ENCODE measurements around the gene PCNX4. TPM values are rescaled to one million over a fixed set of nuclear protein-coding genes. Genes with fewer than 3 reads are reported as not detected.

The PCNX4 gene
- total RNA-seq, 1 donor from 2014 or later: 79.0 TPM

DNA sequence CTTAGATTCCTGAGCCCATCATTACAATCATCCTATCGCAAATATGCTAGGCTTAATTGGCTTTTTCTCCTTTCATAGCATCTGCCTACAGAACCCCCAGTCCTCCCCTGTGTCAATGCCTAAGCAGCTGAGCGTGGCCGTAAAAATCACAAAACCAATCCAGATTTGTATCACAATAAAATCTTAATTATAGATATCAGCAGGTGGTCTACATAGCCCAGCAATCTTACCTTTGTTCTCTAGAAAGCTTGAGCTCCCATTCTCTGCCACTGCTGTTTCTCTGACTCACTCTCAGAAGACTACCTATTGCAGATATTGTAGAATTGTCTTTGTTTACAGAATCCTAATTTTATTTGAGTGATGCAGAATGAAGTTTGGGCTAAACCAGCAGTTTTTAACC lies 119.4 kb downstream of the PCNX4 start:
- Mint-ChIP-seq H3K36me3 (no peaks in the 10 kb centered on the region), H3K27ac (no peak overlapping the region), H3K27me3 (ENCODE audit: low read depth) (peaks cover 15% of the 10 kb centered on the region), H3K9me3 (peaks cover 6% of the 10 kb centered on the region), H3K4me1 (no peaks in the 10 kb centered on the region), H3K4me3 (no peak overlapping the region)
- TF ChIP-seq, protein P1, sequence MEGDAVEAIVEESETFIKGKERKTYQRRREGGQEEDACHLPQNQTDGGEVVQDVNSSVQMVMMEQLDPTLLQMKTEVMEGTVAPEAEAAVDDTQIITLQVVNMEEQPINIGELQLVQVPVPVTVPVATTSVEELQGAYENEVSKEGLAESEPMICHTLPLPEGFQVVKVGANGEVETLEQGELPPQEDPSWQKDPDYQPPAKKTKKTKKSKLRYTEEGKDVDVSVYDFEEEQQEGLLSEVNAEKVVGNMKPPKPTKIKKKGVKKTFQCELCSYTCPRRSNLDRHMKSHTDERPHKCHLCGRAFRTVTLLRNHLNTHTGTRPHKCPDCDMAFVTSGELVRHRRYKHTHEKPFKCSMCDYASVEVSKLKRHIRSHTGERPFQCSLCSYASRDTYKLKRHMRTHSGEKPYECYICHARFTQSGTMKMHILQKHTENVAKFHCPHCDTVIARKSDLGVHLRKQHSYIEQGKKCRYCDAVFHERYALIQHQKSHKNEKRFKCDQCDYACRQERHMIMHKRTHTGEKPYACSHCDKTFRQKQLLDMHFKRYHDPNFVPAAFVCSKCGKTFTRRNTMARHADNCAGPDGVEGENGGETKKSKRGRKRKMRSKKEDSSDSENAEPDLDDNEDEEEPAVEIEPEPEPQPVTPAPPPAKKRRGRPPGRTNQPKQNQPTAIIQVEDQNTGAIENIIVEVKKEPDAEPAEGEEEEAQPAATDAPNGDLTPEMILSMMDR (IDR thresholded peaks at IDR 0.05; ENCODE audit: unreplicated experiment): no peak
- DNase-seq (ENCODE audit: low spot score in 2 of 2, unreplicated experiment in 2 of 2): no peak

DNA sequence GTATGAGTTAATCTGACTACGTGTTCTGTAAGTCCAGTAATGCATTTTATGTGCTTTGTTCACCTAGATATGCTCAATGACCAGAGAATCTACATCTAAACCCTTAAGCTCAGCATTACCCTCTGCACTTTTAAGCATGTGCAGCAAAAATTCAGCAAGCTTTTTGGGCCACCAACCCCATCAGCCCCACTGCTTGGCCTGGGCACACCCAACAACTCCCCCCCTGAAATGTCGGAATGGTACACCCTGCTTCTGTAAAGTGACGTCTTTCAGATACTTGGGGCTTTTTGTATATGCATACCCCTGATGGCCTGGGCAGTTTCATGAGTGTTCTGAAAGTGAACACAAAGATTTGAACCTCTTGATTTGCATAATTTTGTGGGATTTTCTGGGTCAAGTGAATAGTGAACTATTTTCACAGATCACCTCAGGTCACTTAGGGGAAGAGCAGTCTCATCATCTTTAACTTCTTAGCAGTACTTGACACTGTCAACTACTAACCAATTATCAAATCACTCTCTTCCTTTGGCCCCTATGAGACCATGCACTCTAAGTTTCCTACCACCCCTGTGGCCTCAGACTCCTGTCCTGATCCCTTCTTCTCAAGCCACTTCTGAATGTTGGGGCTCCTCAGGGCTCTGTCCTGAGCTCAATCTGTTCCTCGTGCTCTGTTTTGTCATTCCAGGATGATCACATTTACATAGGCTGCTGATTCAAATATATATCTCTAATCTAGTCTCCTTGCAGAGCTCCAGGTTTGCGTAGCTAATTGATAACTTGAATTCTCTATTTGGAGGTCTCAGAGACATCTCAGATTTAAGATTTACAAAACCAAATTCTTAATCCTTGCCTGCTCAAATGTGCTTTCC lies 121.0 kb downstream of the PCNX4 start:
- TF ChIP-seq, protein P1 (IDR thresholded peaks at IDR 0.05; ENCODE audit: unreplicated experiment): no peak
- peaks cover 4% of the 10 kb centered on the region for H3K27me3 Mint-ChIP-seq (ENCODE audit: low read depth)
- H3K27ac Mint-ChIP-seq: no peak overlapping the region

DNA sequence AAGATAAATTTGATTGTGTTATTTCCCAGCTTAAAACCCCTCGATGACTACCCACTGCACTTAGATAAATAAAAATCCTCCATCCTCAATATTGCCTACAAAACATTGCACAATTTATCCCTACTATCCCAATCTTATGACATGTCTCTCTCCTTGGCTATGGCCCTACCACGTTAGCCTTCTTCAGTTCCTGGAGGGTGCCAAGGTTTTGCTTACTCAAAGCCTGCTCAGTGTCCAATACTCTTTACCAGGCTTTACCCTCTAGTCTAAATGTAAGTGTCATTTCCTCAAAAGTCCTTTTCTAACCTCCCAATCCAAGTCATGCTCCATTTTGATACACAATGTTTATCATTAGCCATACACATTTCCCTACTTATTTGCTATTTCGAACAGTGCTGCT lies 122.3 kb downstream of the PCNX4 start:
- Mint-ChIP-seq H3K27ac (no peak overlapping the region), H3K27me3 (ENCODE audit: low read depth) (peaks cover 4% of the 10 kb centered on the region), H3K4me3 (no peak overlapping the region), H3K36me3 (no peaks in the 10 kb centered on the region), H3K4me1 (no peaks in the 10 kb centered on the region), H3K9me3 (peaks cover 6% of the 10 kb centered on the region)
- DNase-seq (ENCODE audit: low spot score in 2 of 2, unreplicated experiment in 2 of 2): no peak
- TF ChIP-seq, protein P1 (IDR thresholded peaks at IDR 0.05; ENCODE audit: unreplicated experiment): no peak

More for the DNA sequence above, 121.0 kb downstream of the PCNX4 start:
- Mint-ChIP-seq H3K9me3 (peaks cover 6% of the 10 kb centered on the region), H3K36me3 (no peaks in the 10 kb centered on the region), H3K4me3 (no peak overlapping the region), H3K4me1 (no peaks in the 10 kb centered on the region)
- no peak for DNase-seq (ENCODE audit: low spot score in 2 of 2, unreplicated experiment in 2 of 2)

DNA sequence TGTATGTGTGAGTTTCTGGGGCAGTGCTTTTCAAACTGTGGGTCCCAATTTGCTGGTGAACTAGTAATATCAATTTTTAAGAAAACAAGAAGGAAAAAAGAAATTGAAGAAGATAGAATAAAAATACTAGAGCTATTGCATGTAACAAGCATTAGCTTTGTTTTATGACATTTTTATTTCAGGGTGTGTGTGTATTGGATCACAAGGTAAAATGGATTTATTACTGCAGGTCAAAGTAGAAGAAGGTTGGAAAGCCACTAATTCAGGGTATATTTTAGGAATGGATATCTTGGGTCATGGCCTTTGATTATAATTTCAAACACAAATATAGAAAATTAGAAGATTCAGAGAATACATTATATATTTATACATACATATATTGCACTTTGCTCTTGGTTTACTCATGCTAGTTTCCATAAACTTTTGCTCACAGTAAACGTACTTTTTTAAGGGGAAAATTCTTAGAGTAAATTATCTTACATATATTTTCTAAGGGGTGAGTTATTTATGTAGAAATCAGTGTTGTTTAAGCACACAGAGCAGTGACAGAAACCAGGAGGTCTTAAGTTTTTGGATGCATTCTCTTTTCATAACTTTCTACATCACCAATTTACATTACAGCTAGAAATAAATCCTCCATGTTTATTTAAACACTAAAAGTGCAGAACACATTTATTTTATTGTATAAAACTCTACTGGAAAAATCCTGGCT lies 122.8 kb downstream of the PCNX4 start:
- peaks cover 4% of the 10 kb centered on the region for H3K27me3 Mint-ChIP-seq (ENCODE audit: low read depth)
- H3K4me1 Mint-ChIP-seq: no peaks in the 10 kb centered on the region
- no peak overlapping the region for H3K27ac Mint-ChIP-seq
- TF ChIP-seq, protein P1 (IDR thresholded peaks at IDR 0.05; ENCODE audit: unreplicated experiment): no peak
- H3K4me3 Mint-ChIP-seq: no peak overlapping the region
- H3K9me3 Mint-ChIP-seq: peaks cover 6% of the 10 kb centered on the region
- H3K36me3 Mint-ChIP-seq: no peaks in the 10 kb centered on the region
- no peak for DNase-seq (ENCODE audit: low spot score in 2 of 2, unreplicated experiment in 2 of 2)

- Mint-ChIP-seq H3K9me3 (peaks cover 3% of the 10 kb centered on the region), H3K36me3 (no peaks in the 10 kb centered on the region), H3K4me3 (no peak overlapping the region), H3K27me3 (ENCODE audit: low read depth) (peaks cover 4% of the 10 kb centered on the region), H3K4me1 (no peaks in the 10 kb centered on the region), H3K27ac (no peak overlapping the region)
- TF ChIP-seq, protein P1 (IDR thresholded peaks at IDR 0.05; ENCODE audit: unreplicated experiment): no peak
- no peak for DNase-seq (ENCODE audit: low spot score in 2 of 2, unreplicated experiment in 2 of 2)
Observed at GRCh38 chr14:60215127-60215444, 123.4 kb downstream of the PCNX4 start.
